ENCODE results near the gene COL2A1.

Gene COL2A1

DNA sequence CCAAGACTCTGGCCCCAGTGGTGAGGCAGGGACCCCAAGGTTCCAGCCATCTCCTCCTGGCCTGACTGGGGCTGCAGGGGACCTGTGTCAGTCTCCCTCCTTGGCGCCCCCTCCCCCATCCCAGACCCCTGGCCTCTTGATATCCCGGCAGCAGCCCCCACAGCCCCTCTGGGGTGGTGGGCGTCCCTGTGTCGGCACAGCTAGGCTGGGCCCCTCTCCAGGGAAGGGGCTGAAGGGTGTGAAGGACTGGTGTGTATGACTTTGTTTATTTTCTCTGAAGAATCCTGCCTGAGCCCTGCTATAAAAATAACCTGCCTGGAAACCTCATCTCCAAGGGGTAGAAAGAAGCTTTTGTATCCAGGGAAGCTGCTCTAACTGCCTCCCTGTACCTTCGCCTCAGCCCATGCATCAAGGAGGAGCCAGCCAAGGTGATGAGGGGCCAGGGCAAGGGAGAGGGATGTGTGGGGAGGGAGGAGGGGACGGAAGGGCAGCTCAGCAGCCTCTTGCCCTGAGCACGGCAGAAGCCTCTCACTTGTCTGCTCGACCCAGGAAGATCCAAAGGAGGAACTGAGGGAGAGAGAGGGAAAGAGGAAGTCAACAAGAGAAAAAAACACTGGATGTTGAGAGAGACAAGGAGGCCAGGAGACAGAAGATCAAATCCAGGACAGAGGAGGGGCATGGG is 25.4 kb upstream of the COL2A1 start:
- no peak overlapping the region for H3K4me3 ChIP-seq (ENCODE audit: low read depth in 1 of 2, low read length in 2 of 2)
- no peak overlapping the region for H3K27ac ChIP-seq (ENCODE audit: low read length)

GRCh38 chr12:48028541-48029431 is 24.5 kb upstream of the COL2A1 start:
- no peaks in the 10 kb centered on the region for H3K4me1 ChIP-seq (ENCODE audit: control insufficient read depth in 1 of 2, insufficient read depth in 2 of 2, low read length in 2 of 2)
- H3K4me3 ChIP-seq (ENCODE audit: low read depth in 1 of 2, low read length in 2 of 2): no peak overlapping the region
- no peaks in the 10 kb centered on the region for H3K27me3 ChIP-seq (ENCODE audit: low read depth, low read length)
- H3K9me3 ChIP-seq (ENCODE audit: control insufficient read depth in 1 of 2, low read length in 2 of 2): no peaks in the 10 kb centered on the region
- H3K36me3 ChIP-seq (ENCODE audit: control insufficient read depth in 1 of 2, insufficient read depth in 2 of 2, low read length in 2 of 2): no peaks in the 10 kb centered on the region
- no peak overlapping the region for H3K27ac ChIP-seq (ENCODE audit: low read length)

More for the DNA sequence above, 25.4 kb upstream of the COL2A1 start:
- H3K9me3 ChIP-seq (ENCODE audit: control insufficient read depth in 1 of 2, low read length in 2 of 2): no peaks in the 10 kb centered on the region
- H3K36me3 ChIP-seq (ENCODE audit: control insufficient read depth in 1 of 2, insufficient read depth in 2 of 2, low read length in 2 of 2): no peaks in the 10 kb centered on the region
- H3K27me3 ChIP-seq (ENCODE audit: low read depth, low read length): no peaks in the 10 kb centered on the region
- no peaks in the 10 kb centered on the region for H3K4me1 ChIP-seq (ENCODE audit: control insufficient read depth in 1 of 2, insufficient read depth in 2 of 2, low read length in 2 of 2)

GRCh38 chr12:48027183-48028002 is 23.1 kb upstream of the COL2A1 start:
- H3K9me3 ChIP-seq (ENCODE audit: control insufficient read depth in 1 of 2, low read length in 2 of 2): no peaks in the 10 kb centered on the region
- no peak overlapping the region for H3K27ac ChIP-seq (ENCODE audit: low read length)
- no peaks in the 10 kb centered on the region for H3K27me3 ChIP-seq (ENCODE audit: low read depth, low read length)
- H3K4me1 ChIP-seq (ENCODE audit: control insufficient read depth in 1 of 2, insufficient read depth in 2 of 2, low read length in 2 of 2): no peaks in the 10 kb centered on the region
- no peaks in the 10 kb centered on the region for H3K36me3 ChIP-seq (ENCODE audit: control insufficient read depth in 1 of 2, insufficient read depth in 2 of 2, low read length in 2 of 2)
- H3K4me3 ChIP-seq (ENCODE audit: low read depth in 1 of 2, low read length in 2 of 2): no peak overlapping the region

GRCh38 chr12:48026060-48026827 is 22.0 kb upstream of the COL2A1 start:
- Histone ChIP-seq H3K4me1 (ENCODE audit: control insufficient read depth in 1 of 2, insufficient read depth in 2 of 2, low read length in 2 of 2) (no peaks in the 10 kb centered on the region), H3K36me3 (ENCODE audit: control insufficient read depth in 1 of 2, insufficient read depth in 2 of 2, low read length in 2 of 2) (no peaks in the 10 kb centered on the region), H3K9me3 (ENCODE audit: control insufficient read depth in 1 of 2, low read length in 2 of 2) (no peaks in the 10 kb centered on the region), H3K27ac (ENCODE audit: low read length) (no peak overlapping the region), H3K27me3 (ENCODE audit: low read depth, low read length) (no peaks in the 10 kb centered on the region), H3K4me3 (ENCODE audit: low read depth in 1 of 2, low read length in 2 of 2) (no peak overlapping the region)

DNA sequence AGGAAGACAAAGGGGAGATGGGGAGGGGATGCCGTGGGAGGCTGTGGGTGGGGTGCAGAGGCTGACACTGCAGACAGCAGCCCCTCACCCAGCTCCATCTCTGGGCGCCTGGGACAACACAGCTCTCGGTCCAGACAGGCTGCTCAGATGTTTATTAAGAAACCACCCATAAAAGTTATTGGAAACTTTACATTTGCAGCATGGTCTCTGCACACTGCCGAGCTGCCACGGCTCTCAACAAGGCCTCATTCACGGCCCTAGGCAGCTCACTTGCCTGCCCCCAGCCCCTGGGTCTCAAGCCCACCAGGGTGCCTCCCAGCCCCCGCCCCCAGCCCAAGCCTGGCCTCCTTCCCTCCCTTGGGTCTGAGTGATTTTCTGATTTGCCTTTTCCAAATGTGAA is 21.0 kb upstream of the COL2A1 start:
- Histone ChIP-seq H3K27me3 (ENCODE audit: low read depth, low read length) (no peaks in the 10 kb centered on the region), H3K4me1 (ENCODE audit: control insufficient read depth in 1 of 2, insufficient read depth in 2 of 2, low read length in 2 of 2) (no peaks in the 10 kb centered on the region), H3K9me3 (ENCODE audit: control insufficient read depth in 1 of 2, low read length in 2 of 2) (no peaks in the 10 kb centered on the region), H3K27ac (ENCODE audit: low read length) (no peak overlapping the region), H3K4me3 (ENCODE audit: low read depth in 1 of 2, low read length in 2 of 2) (no peak overlapping the region), H3K36me3 (ENCODE audit: control insufficient read depth in 1 of 2, insufficient read depth in 2 of 2, low read length in 2 of 2) (no peaks in the 10 kb centered on the region)

DNA sequence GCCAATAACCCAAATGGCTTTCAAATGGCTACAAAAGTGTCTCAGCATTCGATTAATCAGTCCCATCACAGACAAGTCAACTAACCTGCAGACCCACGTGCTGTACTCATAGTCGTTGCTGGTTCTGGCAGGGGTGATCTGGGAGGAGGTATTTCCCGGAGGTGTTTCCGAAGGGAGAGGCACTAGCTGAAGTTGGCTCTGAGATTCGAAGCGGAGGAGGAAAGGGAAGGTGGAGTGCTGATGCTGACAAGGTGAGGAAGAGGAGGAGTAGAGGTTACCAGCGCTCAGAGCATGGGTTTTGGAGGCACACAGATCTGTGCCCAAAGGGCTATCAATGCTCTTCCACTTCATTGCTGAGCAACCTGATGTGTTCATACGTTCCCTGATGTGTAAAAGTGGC is 20.5 kb upstream of the COL2A1 start:
- Histone ChIP-seq H3K4me3 (ENCODE audit: low read depth in 1 of 2, low read length in 2 of 2) (no peak overlapping the region), H3K27me3 (ENCODE audit: low read depth, low read length) (no peaks in the 10 kb centered on the region), H3K4me1 (ENCODE audit: control insufficient read depth in 1 of 2, insufficient read depth in 2 of 2, low read length in 2 of 2) (no peaks in the 10 kb centered on the region), H3K27ac (ENCODE audit: low read length) (no peak overlapping the region), H3K9me3 (ENCODE audit: control insufficient read depth in 1 of 2, low read length in 2 of 2) (no peaks in the 10 kb centered on the region), H3K36me3 (ENCODE audit: control insufficient read depth in 1 of 2, insufficient read depth in 2 of 2, low read length in 2 of 2) (no peaks in the 10 kb centered on the region)

DNA sequence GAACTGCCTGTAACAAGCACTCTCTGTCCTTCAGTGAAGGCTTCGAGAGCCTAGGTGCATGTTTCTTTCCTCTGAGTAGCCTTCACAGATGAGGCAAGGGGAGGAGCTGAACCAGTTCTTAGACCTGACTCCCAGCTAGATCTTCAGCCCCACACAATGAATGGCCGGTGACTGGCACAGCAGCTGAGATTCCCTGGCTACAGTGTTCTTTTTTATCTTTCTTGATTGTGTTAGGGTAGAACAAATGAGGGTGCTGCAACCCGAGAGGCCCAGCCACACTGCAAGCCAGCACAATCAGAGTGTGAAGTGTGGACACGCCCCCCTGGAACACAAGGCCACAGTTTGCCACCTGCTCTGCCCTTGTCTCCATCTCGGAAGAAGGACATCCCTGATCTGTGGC is 19.1 kb upstream of the COL2A1 start:
- Histone ChIP-seq H3K36me3 (ENCODE audit: control insufficient read depth in 1 of 2, insufficient read depth in 2 of 2, low read length in 2 of 2) (no peaks in the 10 kb centered on the region), H3K27ac (ENCODE audit: low read length) (no peak overlapping the region)

DNA sequence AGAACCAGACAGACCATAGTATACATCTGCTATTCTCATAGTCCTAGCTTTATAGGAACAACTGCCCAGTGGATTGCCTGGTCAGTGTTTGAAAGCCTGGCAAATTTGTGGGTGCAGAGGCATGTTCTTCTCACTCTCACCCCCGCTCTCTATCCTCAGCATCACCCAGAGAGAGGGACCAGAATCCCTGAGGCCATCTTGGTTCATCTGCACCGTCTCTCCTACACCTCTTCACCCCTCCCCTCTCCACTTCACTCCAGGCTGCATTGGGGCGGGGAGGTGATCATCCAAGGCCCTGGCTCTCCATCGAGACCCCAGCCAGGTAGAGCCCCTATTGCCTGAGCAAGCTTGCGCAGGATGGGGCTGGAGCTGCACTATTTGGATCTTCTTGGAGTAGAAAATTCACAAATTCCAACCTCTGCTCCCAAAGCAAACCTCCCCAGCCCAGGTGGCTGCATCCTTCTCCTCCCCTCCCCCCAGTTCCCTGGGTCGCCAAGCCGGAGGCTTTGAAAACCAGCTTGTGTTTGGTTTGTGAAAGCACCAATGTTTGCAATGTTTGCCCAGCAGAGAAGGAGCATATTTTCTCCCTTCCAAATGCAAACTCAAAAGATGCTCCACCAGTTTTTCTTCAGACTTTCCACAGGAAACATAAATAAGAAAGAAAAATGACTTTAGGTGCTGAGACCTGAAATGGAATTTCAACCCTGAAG is 18.6 kb upstream of the COL2A1 start:
- no peaks in the 10 kb centered on the region for H3K4me1 ChIP-seq (ENCODE audit: control insufficient read depth in 1 of 2, insufficient read depth in 2 of 2, low read length in 2 of 2)
- H3K36me3 ChIP-seq (ENCODE audit: control insufficient read depth in 1 of 2, insufficient read depth in 2 of 2, low read length in 2 of 2): no peaks in the 10 kb centered on the region
- no peak overlapping the region for H3K4me3 ChIP-seq (ENCODE audit: low read depth in 1 of 2, low read length in 2 of 2)
- H3K9me3 ChIP-seq (ENCODE audit: control insufficient read depth in 1 of 2, low read length in 2 of 2): no peaks in the 10 kb centered on the region
- no peaks in the 10 kb centered on the region for H3K27me3 ChIP-seq (ENCODE audit: low read depth, low read length)
- H3K27ac ChIP-seq (ENCODE audit: low read length): no peak overlapping the region

More for the DNA sequence above, 19.1 kb upstream of the COL2A1 start:
- Histone ChIP-seq H3K4me1 (ENCODE audit: control insufficient read depth in 1 of 2, insufficient read depth in 2 of 2, low read length in 2 of 2) (no peaks in the 10 kb centered on the region), H3K27me3 (ENCODE audit: low read depth, low read length) (no peaks in the 10 kb centered on the region), H3K4me3 (ENCODE audit: low read depth in 1 of 2, low read length in 2 of 2) (no peak overlapping the region), H3K9me3 (ENCODE audit: control insufficient read depth in 1 of 2, low read length in 2 of 2) (no peaks in the 10 kb centered on the region)

DNA sequence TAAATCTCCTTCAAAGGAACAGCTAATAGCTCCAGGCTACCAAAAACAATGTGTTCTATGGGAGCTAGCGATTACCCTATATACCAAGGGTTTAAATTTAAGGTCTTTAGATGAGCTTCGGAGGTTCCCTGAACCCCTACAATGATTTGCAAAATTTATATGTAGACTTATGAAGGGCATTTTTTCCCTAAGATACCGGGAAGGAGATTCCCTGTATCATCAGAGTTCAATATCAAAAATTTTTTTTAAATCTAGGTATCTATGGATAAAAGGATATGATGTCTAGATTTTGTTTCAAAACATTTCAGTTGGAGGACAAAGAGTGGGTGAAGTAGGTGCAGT is 17.9 kb upstream of the COL2A1 start:
- H3K27me3 ChIP-seq (ENCODE audit: low read depth, low read length): no peaks in the 10 kb centered on the region
- H3K36me3 ChIP-seq (ENCODE audit: control insufficient read depth in 1 of 2, insufficient read depth in 2 of 2, low read length in 2 of 2): no peaks in the 10 kb centered on the region
- no peaks in the 10 kb centered on the region for H3K9me3 ChIP-seq (ENCODE audit: control insufficient read depth in 1 of 2, low read length in 2 of 2)
- no peak overlapping the region for H3K4me3 ChIP-seq (ENCODE audit: low read depth in 1 of 2, low read length in 2 of 2)
- no peaks in the 10 kb centered on the region for H3K4me1 ChIP-seq (ENCODE audit: control insufficient read depth in 1 of 2, insufficient read depth in 2 of 2, low read length in 2 of 2)
- H3K27ac ChIP-seq (ENCODE audit: low read length): no peak overlapping the region

- H3K9me3 ChIP-seq (ENCODE audit: control insufficient read depth in 1 of 2, low read length in 2 of 2): no peaks in the 10 kb centered on the region
- H3K4me3 ChIP-seq (ENCODE audit: low read depth in 1 of 2, low read length in 2 of 2): no peak overlapping the region
- H3K4me1 ChIP-seq (ENCODE audit: control insufficient read depth in 1 of 2, insufficient read depth in 2 of 2, low read length in 2 of 2): no peaks in the 10 kb centered on the region
- H3K27ac ChIP-seq (ENCODE audit: low read length): no peak overlapping the region
- no peaks in the 10 kb centered on the region for H3K27me3 ChIP-seq (ENCODE audit: low read depth, low read length)
- H3K36me3 ChIP-seq (ENCODE audit: control insufficient read depth in 1 of 2, insufficient read depth in 2 of 2, low read length in 2 of 2): no peaks in the 10 kb centered on the region
These were observed 17.4 kb upstream of the COL2A1 start for GRCh38 chr12:48021485-48022179.

Measured in muscle layer of duodenum (tissue), 2 donors.